ENCODE data around the gene KLHDC7A. TPM values are rescaled to one million over a fixed set of nuclear protein-coding genes. Genes with fewer than 3 reads are reported as not detected.

Gene KLHDC7A
- polyA plus RNA-seq, 1 experiment: not detected

DNA sequence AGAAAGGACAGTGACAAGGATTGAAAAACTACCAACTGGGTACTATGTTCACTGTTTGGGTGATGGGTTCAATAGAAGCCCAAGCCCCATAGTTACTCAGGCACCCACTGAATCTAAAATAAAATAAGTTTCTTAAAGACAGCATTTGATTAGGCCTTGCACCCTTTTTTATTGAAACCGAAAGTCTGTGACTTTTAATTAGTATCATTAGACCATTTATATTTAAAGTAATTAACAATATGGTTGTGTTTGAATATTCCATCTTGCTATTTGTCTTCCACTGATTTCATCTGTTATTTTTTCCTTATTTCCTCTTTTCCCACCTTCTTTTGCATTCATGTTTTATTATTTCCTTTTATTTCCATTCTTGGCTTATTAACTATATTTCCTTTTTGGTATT, 27.4 kb downstream of the KLHDC7A start:
- ChIA-PET POLR2A (no interaction called here), CTCF (no interaction called here)
- TF ChIP-seq, protein P1, sequence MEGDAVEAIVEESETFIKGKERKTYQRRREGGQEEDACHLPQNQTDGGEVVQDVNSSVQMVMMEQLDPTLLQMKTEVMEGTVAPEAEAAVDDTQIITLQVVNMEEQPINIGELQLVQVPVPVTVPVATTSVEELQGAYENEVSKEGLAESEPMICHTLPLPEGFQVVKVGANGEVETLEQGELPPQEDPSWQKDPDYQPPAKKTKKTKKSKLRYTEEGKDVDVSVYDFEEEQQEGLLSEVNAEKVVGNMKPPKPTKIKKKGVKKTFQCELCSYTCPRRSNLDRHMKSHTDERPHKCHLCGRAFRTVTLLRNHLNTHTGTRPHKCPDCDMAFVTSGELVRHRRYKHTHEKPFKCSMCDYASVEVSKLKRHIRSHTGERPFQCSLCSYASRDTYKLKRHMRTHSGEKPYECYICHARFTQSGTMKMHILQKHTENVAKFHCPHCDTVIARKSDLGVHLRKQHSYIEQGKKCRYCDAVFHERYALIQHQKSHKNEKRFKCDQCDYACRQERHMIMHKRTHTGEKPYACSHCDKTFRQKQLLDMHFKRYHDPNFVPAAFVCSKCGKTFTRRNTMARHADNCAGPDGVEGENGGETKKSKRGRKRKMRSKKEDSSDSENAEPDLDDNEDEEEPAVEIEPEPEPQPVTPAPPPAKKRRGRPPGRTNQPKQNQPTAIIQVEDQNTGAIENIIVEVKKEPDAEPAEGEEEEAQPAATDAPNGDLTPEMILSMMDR (IDR thresholded peaks at IDR 0.05; ENCODE audit: insufficient read depth, low read depth, low read length): no peak
- Histone ChIP-seq H3K36me3 (ENCODE audit: control insufficient read depth, insufficient read depth, low read length) (no peaks in the 10 kb centered on the region), H3K27me3 (ENCODE audit: control insufficient read depth, insufficient read depth, low read length) (no peaks in the 10 kb centered on the region), H3K4me3 (ENCODE audit: low read depth, low read length) (no peak overlapping the region)
- DNase-seq (ENCODE audit: low read depth): no peak

DNA sequence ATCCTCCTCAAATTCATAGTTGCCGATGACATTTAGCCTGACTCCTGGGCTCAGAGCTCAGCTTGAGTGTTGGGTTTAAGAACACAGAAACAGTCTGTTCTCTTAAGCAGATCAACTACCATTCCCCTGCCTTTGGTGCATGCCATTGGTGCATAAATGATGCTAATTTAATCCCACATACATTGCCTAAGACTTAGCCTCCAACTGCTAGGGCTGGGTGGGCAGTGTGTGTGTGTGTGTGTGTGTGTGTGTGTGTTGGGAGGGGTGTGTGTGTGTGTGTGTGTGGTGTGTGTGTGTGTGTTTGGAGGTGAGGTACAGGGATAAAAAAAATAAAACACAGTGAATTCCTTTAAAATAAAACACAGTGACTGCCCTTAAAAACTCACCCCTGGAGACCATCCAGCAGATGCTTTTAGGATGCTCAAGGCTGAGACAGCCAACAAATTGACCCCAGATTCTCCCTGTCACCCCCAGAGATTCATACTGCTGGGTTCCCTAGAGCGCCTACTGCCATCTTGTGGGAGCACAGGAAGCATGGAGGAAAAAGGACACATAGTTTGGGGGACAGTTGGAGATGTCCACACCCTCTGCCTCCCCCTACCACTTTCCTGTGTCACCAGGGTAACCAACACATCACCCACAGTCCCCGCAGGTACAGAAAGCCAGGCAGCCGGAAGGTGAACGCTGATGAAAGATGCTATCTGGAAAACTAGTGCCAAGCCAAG, 30.6 kb downstream of the KLHDC7A start:
- CTCF ChIA-PET: no interaction called here
- POLR2A ChIA-PET: no interaction called here
- DNase-seq (ENCODE audit: low read depth): no peak
- Histone ChIP-seq H3K27me3 (ENCODE audit: control insufficient read depth, insufficient read depth, low read length) (no peaks in the 10 kb centered on the region), H3K36me3 (ENCODE audit: control insufficient read depth, insufficient read depth, low read length) (no peaks in the 10 kb centered on the region), H3K4me3 (ENCODE audit: low read depth, low read length) (no peak overlapping the region)
- TF ChIP-seq, protein P1 (IDR thresholded peaks at IDR 0.05; ENCODE audit: insufficient read depth, low read depth, low read length): no peak

DNA sequence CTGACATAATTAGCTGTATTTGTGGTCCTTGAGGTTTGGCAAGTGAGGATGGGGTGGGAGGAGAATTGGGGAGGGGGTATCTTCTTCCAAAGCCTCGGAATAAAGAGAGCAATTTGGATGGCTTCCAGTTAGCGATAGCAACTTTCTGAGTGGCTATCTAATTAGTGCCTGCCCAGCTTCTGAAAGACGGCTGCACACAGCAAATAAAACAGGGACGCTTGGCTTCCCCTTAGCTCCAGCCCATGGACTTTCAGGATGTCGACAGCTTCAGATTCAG, 31.1 kb downstream of the KLHDC7A start:
- H3K4me3 ChIP-seq (ENCODE audit: low read depth, low read length): no peak overlapping the region
- POLR2A ChIA-PET: no interaction called here
- no peaks in the 10 kb centered on the region for H3K36me3 ChIP-seq (ENCODE audit: control insufficient read depth, insufficient read depth, low read length)
- no peak for DNase-seq (ENCODE audit: low read depth)
- TF ChIP-seq, protein P1 (IDR thresholded peaks at IDR 0.05; ENCODE audit: insufficient read depth, low read depth, low read length): no peak
- CTCF ChIA-PET: no interaction called here
- no peaks in the 10 kb centered on the region for H3K27me3 ChIP-seq (ENCODE audit: control insufficient read depth, insufficient read depth, low read length)

DNA sequence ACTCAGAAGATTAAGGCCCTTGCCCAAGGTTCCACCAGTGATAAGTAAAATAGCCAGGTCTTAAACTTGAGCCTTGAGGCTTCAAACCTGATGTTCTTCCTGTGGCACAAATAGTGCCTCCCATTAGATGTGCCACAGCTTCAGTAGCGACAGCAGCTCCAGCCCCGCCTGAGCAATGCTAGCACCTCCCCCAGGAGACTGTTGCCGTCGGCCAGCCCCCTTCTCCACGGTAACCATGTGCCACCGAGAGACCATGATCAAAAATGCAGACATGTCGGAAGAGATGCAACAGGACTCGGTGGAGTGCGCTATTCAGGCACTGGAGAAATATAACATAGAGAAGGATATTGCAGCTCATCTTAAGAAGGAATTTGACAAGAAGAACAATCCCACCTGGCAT, 32.2 kb downstream of the KLHDC7A start:
- TF ChIP-seq, protein P1 (IDR thresholded peaks at IDR 0.05; ENCODE audit: insufficient read depth, low read depth, low read length): no peak
- H3K36me3 ChIP-seq (ENCODE audit: control insufficient read depth, insufficient read depth, low read length): no peaks in the 10 kb centered on the region
- no peak overlapping the region for H3K4me3 ChIP-seq (ENCODE audit: low read depth, low read length)
- CTCF ChIA-PET: no interaction called here
- POLR2A ChIA-PET: no interaction called here
- DNase-seq (ENCODE audit: low read depth): no peak
- no peaks in the 10 kb centered on the region for H3K27me3 ChIP-seq (ENCODE audit: control insufficient read depth, insufficient read depth, low read length)

DNA sequence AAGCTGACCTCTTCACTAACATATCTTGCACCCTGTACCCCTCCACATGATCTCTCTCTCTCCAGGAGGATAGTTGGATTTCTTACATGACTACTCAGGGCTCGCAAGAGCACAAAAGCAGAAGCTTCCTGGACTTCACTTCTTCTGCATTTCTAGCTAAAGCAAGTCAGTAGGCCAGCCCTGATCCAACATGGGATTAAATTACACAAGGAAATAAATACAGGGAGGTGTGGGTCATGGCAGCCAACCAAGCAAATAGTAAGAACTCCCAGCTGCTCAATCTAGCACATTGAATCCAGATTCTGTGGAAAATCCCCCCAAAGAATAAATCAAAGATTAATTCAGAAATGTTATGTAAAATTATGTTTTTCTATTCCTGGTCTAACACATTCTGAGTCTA, 33.3 kb downstream of the KLHDC7A start:
- Histone ChIP-seq H3K36me3 (ENCODE audit: control insufficient read depth, insufficient read depth, low read length) (no peaks in the 10 kb centered on the region), H3K27me3 (ENCODE audit: control insufficient read depth, insufficient read depth, low read length) (no peaks in the 10 kb centered on the region), H3K4me3 (ENCODE audit: low read depth, low read length) (no peak overlapping the region)
- CTCF ChIA-PET: no interaction called here
- TF ChIP-seq, protein P1 (IDR thresholded peaks at IDR 0.05; ENCODE audit: insufficient read depth, low read depth, low read length): no peak
- POLR2A ChIA-PET: no interaction called here
- no peak for DNase-seq (ENCODE audit: low read depth)
